Heart right ventricle (tissue), 16 donors: ENCODE data around the gene RAB25. TPM values are rescaled to one million over a fixed set of nuclear protein-coding genes. Genes with fewer than 3 reads are reported as not detected.

Experiments used
- ATAC-seq, 8 donors: fragments of 200-7000 bp; cut with Tn5 transposase; one replicate each; pipeline ENCODE4 v1.9.1; 2020; ENCODE audit warnings: mild to moderate bottlenecking in 8 of 8, moderate library complexity in 8 of 8, moderate number of reproducible peaks in 1 of 8
- DNase-seq, 2 donors: peaks; one replicate each; pipeline ENCODE4 v3.0.0-alpha.2; 2020
- H3K27ac ChIP-seq, 10 donors: fragments of 200-600 bp; sonication (generic) in 2 of 10; one replicate each; pipeline versions ENCODE4 v1.5.0 to v1.8.0; 2020 to 2022; ENCODE audit warnings: mild to moderate bottlenecking in 3 of 10
- H3K27me3 ChIP-seq, 7 donors: fragments of 200-600 bp; one replicate each; pipeline ENCODE4 v1.8.0; 2021 to 2022; ENCODE audit warnings: mild to moderate bottlenecking in 2 of 7
- H3K36me3 ChIP-seq, 9 donors: fragments of 200-600 bp; sonication (generic) in 1 of 9; one replicate each; pipeline versions ENCODE4 v1.5.0 to v1.8.0; 2020 to 2022; ENCODE audit warnings: mild to moderate bottlenecking in 2 of 9
- H3K4me1 ChIP-seq, 9 donors: fragments of 200-600 bp; sonication (generic) in 1 of 9; one replicate each; pipeline versions ENCODE4 v1.5.0 to v1.8.0; 2020 to 2022; ENCODE audit warnings: mild to moderate bottlenecking in 4 of 9
- H3K4me3 ChIP-seq, 10 donors: fragments of 200-600 bp; sonication (generic) in 2 of 10; one replicate each; pipeline versions ENCODE4 v1.5.0 to v1.8.0; 2020 to 2022; ENCODE audit warnings: mild to moderate bottlenecking in 7 of 10, moderate library complexity in 2 of 10
- H3K9me3 ChIP-seq, 11 donors: fragments of 200-600 bp in 10 of 11; sonication (generic) in 2 of 11; one replicate each; pipeline versions ENCODE4 v1.5.0 to v1.8.0; 2013 to 2022; ENCODE audit warnings: mild to moderate bottlenecking in 2 of 11, control low read depth in 1 of 11, moderate library complexity in 1 of 11
- WGBS, 2 donors: extraction: QIAGEN DNeasy Blood & Tissue Kit; methylation state at CpG; one replicate each; pipeline ENCODE4 v1.1.7; 2013; ENCODE audit warnings: inconsistent platforms in 1 of 2; 5-methylcytosine and 5-hydroxymethylcytosine counted together
- intact Hi-C, 10 donors: fragments of 100-400 bp; cut with DNase I; formaldehyde crosslinking; loops; one replicate each; pipeline versions ENCODE4 v1.11.1 to v1.14.2; 2022
- polyA plus RNA-seq, 2 donors: library from polyadenylated mRNA; stranded (reverse); fragments of 200-250 nt; gene quantifications; one replicate each; pipeline ENCODE4 v1.2.3, GENCODE V29; 2013
- total RNA-seq, 10 donors: library from RNA; stranded (reverse); fragmentation: NEBNext Ultra II Directional in 3 of 10; extraction: Animal tissue kit (Norgen Biotek cat#: 25700) in 3 of 10; gene quantifications; one replicate each; pipeline versions ENCODE4 v1.2.1 to v1.2.4, GENCODE V29; 2021 to 2023
- TF ChIP-seq, protein P1 (sequence below), 9 donors: fragments of 200-600 bp; sonication (generic) in 2 of 9; IDR thresholded peaks; one replicate each; pipeline versions ENCODE4 v1.5.0 to v1.8.0; 2021 to 2022; ENCODE audit warnings: antibody characterized with exemption in 9 of 9, mild to moderate bottlenecking in 5 of 9, moderate library complexity in 1 of 9
- donor health status: Arrhythmogenic right ventricular cardiomyopathy.
- donor health status: ischemic (EF 13 %, LVEDD 7.1; RV severe dilation, severe dysfunction).
- donor health status: healthy with polysubstance abuse.
- donor health status: DM: no; HTN: yes; CAD: no.
- donor health status: DM: no; HTN: no; CAD: no.
- donor health status: ischemic (EF 25% LVEDD 6.9; RV normal size, moderate dysfunction).
- donor health status: ischemic (EF 25% LVEDD 5.7; RV mildly dilated, moderate dysfunction).
- donor health status: healthy.
- donor health status: DM: yes; HTN: yes; CAD: no.
- donor health status: Ischemic cardiomyopathy.
- donor health status: ischemic (EF 35%, LVEDD 5.7; RV mildly dilated, moderate dysfunction).
- donor health status: nonischemic (EF 11% LVEDD 7.7; RV severe dilation, severe dysfunction).
- donor health status: DM: yes; HTN: yes; CAD: no.
- donor health status: PGD.
- donor health status: ischemic (EF 29% LVEDD 5.4; RV normal size, mild dysfunction).
- donor health status: nonischemic (EF 23%, LVEDD 6.1; RV moderate dilation, normal function).

Gene RAB25
- total and polyA plus RNA-seq, 12 donors: 0.17 to 0.50 TPM; not detected in 10

DNA sequence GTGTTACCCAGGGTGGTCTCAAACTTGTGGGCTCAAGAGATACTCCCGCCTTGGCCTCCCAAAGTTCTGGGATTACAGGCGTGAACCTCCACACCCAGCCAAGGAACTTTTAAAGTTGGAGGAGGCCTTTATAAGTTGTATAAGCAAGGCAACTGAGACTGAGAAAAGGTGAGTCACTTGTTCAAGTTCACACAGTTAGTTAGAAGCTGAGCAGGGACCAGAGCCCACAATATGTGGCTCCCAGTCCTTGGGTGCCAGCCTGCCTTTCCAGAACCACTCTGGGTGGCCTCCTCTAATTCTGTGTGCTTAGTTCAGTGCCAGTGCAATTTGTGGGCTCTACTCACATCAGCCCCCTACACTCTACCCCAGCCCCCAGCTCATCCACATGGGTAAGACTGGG, 3.7 kb downstream of the RAB25 start:
- Histone ChIP-seq H3K27ac (no peak overlapping the region), H3K4me1 (peaks cover 0 to 2% (median 0%) of the 10 kb centered on the region in 9 donors), H3K27me3 (no peaks in the 10 kb centered on the region), H3K4me3 (no peak overlapping the region), H3K36me3 (no peaks in the 10 kb centered on the region), H3K9me3 (no peaks in the 10 kb centered on the region)
- intact Hi-C loops: loop anchor here in 2 of 10 donors (5.0 to 10.0 kb wide), 2 partner anchors 42 to 60 kb away; partner anchors contain the start of gene SSR2 (in 1 of the 2)
- WGBS, 2 donors: 94 to 100% methylated on average over 2 of the region's 2 CpGs
- ATAC-seq: no peak
- no peak for DNase-seq
- TF ChIP-seq, protein P1, sequence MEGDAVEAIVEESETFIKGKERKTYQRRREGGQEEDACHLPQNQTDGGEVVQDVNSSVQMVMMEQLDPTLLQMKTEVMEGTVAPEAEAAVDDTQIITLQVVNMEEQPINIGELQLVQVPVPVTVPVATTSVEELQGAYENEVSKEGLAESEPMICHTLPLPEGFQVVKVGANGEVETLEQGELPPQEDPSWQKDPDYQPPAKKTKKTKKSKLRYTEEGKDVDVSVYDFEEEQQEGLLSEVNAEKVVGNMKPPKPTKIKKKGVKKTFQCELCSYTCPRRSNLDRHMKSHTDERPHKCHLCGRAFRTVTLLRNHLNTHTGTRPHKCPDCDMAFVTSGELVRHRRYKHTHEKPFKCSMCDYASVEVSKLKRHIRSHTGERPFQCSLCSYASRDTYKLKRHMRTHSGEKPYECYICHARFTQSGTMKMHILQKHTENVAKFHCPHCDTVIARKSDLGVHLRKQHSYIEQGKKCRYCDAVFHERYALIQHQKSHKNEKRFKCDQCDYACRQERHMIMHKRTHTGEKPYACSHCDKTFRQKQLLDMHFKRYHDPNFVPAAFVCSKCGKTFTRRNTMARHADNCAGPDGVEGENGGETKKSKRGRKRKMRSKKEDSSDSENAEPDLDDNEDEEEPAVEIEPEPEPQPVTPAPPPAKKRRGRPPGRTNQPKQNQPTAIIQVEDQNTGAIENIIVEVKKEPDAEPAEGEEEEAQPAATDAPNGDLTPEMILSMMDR (IDR thresholded peaks at IDR 0.05): no peak

DNA sequence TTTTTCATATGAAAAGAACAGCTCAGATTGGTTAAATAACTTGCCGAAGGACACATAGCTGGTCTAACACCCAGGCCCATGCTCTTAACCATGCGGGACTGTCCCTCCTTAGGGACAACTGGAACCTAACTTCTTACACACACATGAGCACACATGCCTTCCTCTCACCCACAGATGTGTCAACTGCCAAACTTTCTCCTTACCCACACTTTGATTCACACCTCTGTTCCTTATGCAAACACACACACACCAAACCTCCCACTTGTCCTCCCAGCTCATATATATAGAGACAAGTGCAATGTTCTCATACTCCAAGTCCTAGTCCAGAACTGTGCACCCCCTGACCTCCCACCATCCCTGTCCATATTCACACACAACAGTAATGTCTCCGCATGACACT, 4.3 kb downstream of the RAB25 start:
- TF ChIP-seq, protein P1 (IDR thresholded peaks at IDR 0.05): no peak
- Histone ChIP-seq H3K9me3 (no peaks in the 10 kb centered on the region), H3K36me3 (no peaks in the 10 kb centered on the region), H3K27ac (no peak overlapping the region), H3K27me3 (no peaks in the 10 kb centered on the region), H3K4me1 (peaks cover 0 to 8% (median 0%) of the 10 kb centered on the region in 9 donors), H3K4me3 (no peak overlapping the region)
- intact Hi-C loops: loop anchor here in 2 of 10 donors (5.0 to 10.0 kb wide), 2 partner anchors 43 to 60 kb away; partner anchors contain the start of gene SSR2 (in 1 of the 2)
- DNase-seq (no peak), ATAC-seq (no peak)
- 92 to 98% methylated on average over 3 of the region's 3 CpGs for WGBS, 2 donors

DNA sequence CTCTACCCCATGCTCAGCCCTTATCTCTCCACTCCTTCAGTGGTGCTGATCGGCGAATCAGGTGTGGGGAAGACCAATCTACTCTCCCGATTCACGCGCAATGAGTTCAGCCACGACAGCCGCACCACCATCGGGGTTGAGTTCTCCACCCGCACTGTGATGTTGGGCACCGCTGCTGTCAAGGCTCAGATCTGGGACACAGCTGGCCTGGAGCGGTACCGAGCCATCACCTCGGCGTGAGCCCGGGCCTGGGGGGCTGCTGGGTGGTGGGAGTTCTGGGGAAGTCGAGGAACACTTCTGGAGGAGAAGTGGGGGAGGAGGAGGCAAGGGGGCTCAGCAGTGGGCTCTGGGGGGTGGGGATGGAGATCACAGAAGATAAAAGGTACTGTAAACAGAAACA, 4.9 kb downstream of the RAB25 start:
- Histone ChIP-seq H3K9me3 (no peaks in the 10 kb centered on the region), H3K4me3 (no peak overlapping the region), H3K27ac (no peak overlapping the region), H3K27me3 (no peaks in the 10 kb centered on the region), H3K36me3 (no peaks in the 10 kb centered on the region), H3K4me1 (peaks cover 0 to 11% (median 0%) of the 10 kb centered on the region in 9 donors)
- DNase-seq (no peak), ATAC-seq (peak in 1 of 8 donors; percentile 8)
- intact Hi-C loops: loop anchor here in 2 of 10 donors (5.0 to 10.0 kb wide), 2 partner anchors 44 to 61 kb away; partner anchors contain the start of gene SSR2 (in 1 of the 2)
- TF ChIP-seq, protein P1 (IDR thresholded peaks at IDR 0.05): no peak
- WGBS, 2 donors: 74 to 77% methylated on average over 16 of the region's 16 CpGs

DNA sequence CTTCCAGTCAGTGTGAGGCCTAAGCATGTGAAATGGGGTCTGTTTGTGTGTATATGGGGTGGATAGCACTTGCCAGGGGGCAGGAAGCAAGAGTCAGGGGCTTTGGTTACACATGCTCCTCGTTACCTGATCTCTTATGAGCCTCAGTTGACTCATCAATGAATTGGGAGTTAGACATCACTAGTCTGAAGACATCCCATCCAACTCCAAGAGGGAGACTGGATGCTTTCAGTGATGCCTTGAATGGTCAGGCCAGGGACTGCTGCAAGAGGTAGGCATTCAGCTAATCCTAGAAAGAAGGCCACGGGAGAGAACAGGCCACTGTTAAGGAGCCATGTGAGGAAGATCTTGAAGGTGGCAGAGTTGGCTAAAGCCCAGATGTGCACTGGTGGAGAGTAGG, 6.3 kb downstream of the RAB25 start:
- no peaks in the 10 kb centered on the region for H3K27me3 ChIP-seq
- intact Hi-C loops: loop anchor here in 2 of 10 donors (5.0 to 10.0 kb wide), 2 partner anchors 45 to 62 kb away; partner anchors contain the start of gene SSR2 (in 1 of the 2)
- H3K4me3 ChIP-seq: no peak overlapping the region
- H3K36me3 ChIP-seq: no peaks in the 10 kb centered on the region
- ATAC-seq (no peak), DNase-seq (no peak)
- H3K27ac ChIP-seq: no peak overlapping the region
- WGBS, 2 donors: 85 to 88% methylated on average over 2 of the region's 2 CpGs
- no peaks in the 10 kb centered on the region for H3K9me3 ChIP-seq
- TF ChIP-seq, protein P1 (IDR thresholded peaks at IDR 0.05): no peak
- H3K4me1 ChIP-seq: peaks cover 0 to 11% (median 0%) of the 10 kb centered on the region in 9 donors
